Vagina (tissue), 2 donors: ENCODE measurements around the gene PLEKHM3.

Experiments used
- POLR2A ChIP-seq, 2 donors: fragments of 450-650 bp; IDR thresholded peaks; one replicate each; pipeline ENCODE4 v1.6.1; 2017; ENCODE audit warnings: antibody characterized with exemption in 2 of 2, mild to moderate bottlenecking in 2 of 2, moderate library complexity in 2 of 2
- POLR2AphosphoS5 ChIP-seq, 2 donors: sonication (generic); formaldehyde crosslinking; IDR thresholded peaks; one replicate each; pipeline ENCODE4 v1.9.0; 2017; ENCODE audit warnings: antibody characterized with exemption in 2 of 2, mild to moderate bottlenecking in 2 of 2, low read depth in 1 of 2; ENCODE audit not compliant: insufficient read depth in 1 of 2

GRCh38 chr2:207835805-207836204 is 189.5 kb downstream of the PLEKHM3 start:
- TF ChIP-seq POLR2A (IDR thresholded peaks at IDR 0.05) (no peak), POLR2AphosphoS5 (IDR thresholded peaks at IDR 0.05; ENCODE audit: insufficient read depth in 1 of 2, low read depth in 1 of 2) (no peak)
